NAMALWA (cell line): ENCODE data around the gene MARCHF9.
"Not testable (repeated sequence)": the region's sequence is repeated elsewhere in the genome, so short reads cannot be mapped to it uniquely, and the experiment has no call there.

ENCODE experiments used
- DNase-seq: peaks from one replicate; pipeline ENCODE4 v3.0.0-alpha.2; 2015; ENCODE audit warnings: low spot score

MARCHF9 gene

GRCh38 chr12:57771236-57771872 lies 16.5 kb downstream of the MARCHF9 start:
- peak; percentile 96 for DNase-seq

GRCh38 chr12:57771873-57772428 lies 17.0 kb downstream of the MARCHF9 start, which contains the start of gene METTL1:
METTL1 (minus strand) TSS chr12:57772105; CDS start chr12:57772083, 22 bp downstream.
- peak; percentile 98 for DNase-seq

DNA sequence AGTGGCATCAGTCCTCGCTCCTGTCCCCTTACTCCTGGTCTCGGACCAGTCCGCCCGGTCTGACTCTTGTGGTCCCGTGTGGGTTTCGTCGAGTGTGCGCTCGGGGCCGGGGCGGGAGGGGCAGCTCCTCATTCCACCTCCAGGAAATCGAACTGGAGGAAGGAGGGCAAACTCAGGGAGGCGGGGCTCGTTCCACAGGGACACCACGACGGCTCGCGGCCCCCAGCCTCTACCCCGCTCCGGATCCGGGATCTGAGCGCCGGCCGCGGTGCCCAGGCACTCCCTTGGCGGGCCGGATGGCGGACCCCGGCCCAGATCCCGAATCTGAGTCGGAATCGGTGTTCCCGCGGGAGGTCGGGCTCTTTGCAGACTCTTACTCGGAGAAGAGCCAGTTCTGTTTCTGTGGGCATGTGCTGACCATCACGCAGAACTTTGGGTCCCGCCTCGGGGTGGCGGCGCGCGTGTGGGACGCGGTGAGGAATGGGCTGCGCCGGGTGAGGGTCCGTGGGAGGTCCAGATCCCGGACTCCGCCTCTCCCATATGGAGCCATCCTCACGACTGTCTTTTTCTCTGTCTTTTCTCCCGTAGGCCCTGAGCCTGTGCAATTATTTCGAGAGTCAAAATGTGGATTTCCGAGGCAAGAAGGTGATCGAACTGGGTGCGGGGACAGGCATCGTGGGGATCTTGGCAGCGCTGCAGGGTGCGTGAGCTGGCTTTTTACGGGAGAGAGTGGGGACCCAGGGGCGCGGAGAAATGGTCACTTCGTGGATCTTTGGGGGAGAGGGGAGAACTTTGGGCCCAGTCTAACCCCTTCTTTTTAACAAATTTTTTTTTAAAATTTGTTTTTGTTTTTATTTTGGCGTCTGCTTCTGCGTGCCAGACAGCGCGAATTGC lies 17.8 kb downstream of the MARCHF9 start, which contains the start of gene EEF1AKMT3:
Gene EEF1AKMT3 (plus strand): TSS at position 186 of the 894 bp plus-strand sequence. CDS start 111 bp downstream, at position 297.
- no peak for DNase-seq

DNA sequence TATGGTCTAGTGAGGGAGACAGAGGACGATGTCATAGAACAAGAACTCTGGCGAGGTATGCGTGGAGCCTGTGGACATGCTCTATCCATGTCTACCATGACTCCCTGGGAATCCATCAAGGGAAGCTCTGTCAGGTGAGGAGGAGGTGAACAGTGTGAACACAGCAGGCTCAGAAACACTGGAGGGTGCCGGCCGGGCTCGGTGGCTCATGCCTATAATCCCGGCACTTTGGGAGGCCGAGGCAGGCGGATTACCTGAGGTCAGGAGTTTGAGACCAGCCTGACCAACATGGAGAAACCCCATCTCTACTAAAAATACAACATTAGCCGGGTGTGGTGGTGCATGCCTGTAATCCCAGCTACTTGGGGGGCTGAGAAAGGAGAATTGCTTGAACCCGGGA lies 19.7 kb downstream of the MARCHF9 start:
- DNase-seq = not testable (repeated sequence)

DNA sequence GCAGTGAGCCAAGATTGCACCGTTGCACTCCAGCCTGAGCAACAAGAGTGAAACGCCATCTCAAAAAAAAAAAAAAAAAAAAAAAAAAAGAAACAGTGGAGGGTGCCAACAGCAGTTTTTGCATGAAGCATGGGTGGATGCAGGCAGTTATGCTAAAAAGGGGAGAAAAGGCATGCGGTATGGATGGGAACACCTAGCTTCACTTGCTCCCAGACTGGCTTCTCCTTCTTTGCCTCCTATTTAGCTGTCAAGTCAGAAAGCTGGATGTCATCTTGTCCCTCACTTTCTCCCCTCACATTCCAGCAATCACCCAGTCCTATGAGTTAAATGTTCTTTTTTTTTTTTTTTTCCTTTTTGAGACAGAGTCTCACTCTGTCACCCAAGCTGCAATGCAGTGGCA lies 20.1 kb downstream of the MARCHF9 start:
- DNase-seq = no peak

- DNase-seq = peak; percentile 57
Measured at GRCh38 chr12:57775563-57776246, 20.8 kb downstream of the MARCHF9 start.

- no peak for DNase-seq
Measured at GRCh38 chr12:57776247-57776587, 21.3 kb downstream of the MARCHF9 start.

GRCh38 chr12:57777367-57777766 lies 22.5 kb downstream of the MARCHF9 start:
- DNase-seq = no peak

- DNase-seq = no peak
Measured at GRCh38 chr12:57777911-57778310, 23.0 kb downstream of the MARCHF9 start.

GRCh38 chr12:57779736-57780135 lies 24.8 kb downstream of the MARCHF9 start:
- no peak for DNase-seq

DNA sequence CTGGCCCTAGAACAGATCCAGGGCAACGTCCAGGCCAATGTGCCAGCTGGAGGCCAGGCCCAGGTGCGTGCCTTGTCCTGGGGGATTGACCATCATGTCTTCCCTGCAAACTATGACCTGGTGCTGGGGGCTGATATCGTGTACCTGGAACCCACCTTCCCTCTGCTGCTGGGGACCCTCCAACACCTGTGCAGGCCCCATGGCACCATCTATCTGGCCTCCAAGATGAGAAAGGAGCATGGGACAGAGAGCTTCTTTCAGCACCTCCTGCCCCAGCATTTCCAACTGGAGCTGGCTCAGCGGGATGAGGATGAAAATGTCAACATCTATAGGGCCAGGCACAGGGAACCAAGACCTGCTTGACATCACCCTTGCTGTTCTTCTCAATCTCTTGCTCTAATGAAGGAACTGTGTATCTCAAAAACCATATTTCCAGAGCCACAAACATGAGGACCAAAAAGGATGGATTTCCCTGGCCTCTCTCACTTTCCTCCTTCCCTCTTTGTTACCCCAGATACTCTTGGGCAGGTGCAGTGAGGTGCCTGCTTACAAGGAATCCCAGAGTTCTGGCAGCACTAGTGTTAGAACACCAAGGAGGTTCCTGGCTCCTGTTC lies 25.5 kb downstream of the MARCHF9 start:
- DNase-seq = no peak

DNA sequence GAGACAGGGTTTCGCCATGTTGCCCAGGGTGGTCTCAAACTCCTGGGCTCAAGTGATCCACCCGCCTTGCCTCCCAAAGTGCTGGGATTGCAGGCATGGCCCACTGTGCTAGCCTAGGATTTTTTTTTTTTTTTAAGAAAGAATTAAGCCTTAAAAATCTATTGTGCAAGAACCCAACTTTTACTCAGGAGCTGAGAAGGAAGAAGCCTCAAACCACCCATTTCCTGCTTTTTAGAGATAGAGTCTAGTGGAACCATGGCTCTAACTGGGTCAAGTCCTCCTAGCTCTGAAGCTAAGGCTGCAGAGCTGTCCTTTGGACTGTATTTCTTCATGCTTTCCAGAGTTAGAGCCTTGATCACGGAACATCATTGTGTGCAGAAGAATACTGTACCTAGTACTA lies 26.3 kb downstream of the MARCHF9 start:
- DNase-seq = no peak

DNA sequence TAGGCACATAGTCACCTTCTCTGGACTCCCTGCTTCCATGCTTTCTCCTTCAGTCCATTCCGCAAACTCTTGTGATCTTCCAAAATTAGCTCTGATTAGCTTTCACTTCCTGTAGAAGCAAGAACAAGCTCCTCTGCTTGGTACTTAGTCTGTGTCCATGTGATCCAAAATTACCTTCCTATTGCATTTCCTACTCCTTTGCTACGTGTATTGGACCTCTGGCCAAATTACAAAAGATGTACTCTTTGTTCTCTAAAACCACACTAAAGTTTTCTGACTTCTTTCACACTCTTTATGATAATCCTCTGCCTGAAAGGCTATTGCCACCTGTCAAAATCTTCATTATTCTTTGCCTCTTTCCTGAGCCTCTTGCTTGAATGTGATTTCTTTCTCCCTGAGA lies 26.9 kb downstream of the MARCHF9 start:
- DNase-seq = no peak

DNA sequence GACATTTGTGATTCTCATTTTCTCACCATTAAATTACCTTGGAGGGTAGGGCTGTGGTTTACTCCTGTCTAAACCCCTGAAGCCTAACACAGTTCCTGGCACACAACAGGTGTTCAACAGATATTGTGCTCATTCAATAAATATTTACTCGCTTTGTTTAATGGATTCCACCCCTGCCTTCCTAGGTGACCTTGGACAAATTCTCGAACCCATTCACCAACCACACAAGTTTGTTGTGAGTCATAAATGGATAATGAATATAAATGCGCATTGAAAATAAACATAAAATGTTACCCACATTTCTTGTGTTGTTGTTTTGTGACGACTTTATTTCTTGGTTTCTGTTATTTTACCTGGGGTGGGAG lies 27.3 kb downstream of the MARCHF9 start:
- DNase-seq = no peak

GRCh38 chr12:57782608-57783465 lies 27.9 kb downstream of the MARCHF9 start, which contains the start of gene TSFM:
TSFM (plus strand) TSS chr12:57782787; CDS start chr12:57782802, 15 bp downstream.
- peak; percentile 96 for DNase-seq

DNA sequence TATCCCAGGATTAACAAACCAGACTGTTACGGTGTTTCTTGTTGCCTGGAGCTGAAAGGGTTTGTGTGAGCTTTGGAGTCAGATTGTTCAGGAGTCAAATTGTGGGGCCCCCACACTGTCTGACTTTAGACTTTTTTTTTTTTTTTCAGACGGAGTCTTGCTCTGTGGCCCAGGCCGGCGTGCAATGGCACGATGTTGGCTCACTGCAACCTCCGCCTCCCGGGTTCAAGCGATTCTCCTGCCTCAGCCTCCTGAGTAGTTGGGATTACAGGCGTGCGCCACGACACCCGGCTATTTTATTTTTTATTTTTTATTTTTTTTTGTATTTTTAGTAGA lies 28.5 kb downstream of the MARCHF9 start:
- DNase-seq = no peak

DNA sequence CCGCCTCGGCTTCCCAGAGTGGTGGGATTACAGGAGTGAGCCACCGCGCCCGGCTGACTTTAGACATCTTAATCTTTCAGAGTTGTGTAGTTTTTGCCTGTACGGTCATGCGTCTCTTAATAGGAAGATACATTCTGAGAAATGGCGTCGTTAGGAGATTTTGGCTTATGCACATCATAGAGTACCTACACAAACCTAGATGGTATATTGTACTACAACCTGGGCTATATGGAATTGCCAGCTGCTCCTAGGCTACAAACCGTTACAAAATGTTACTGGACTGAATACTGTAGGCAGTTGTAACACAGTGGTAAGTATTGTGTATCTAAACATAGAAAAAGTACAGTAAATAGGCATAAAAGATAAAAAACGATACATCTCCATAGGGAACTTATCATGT lies 29.0 kb downstream of the MARCHF9 start:
- no peak for DNase-seq

GRCh38 chr12:57793920-57794319 lies 39.0 kb downstream of the MARCHF9 start:
- DNase-seq = no peak

GRCh38 chr12:57795354-57795753 lies 40.5 kb downstream of the MARCHF9 start:
- DNase-seq = no peak

DNA sequence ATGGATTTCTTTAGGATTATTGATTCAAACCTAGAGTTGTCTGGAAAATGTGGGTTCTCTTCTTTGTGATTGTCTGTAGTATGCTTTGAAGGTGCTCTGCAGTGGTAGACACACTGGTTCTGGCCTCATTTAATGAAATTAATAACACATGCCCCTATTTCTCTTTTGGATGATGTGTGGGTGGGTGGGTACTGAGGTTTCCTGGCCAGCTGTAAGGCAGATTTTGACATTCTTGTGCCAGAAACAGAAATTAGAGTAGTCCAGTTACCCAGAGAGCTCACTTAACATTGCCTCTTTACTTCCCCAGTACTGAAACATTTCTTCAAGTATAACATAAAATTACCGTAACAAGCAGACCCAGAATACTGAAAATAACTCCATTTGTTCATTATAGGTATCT lies 42.1 kb downstream of the MARCHF9 start:
- DNase-seq = no peak

DNA sequence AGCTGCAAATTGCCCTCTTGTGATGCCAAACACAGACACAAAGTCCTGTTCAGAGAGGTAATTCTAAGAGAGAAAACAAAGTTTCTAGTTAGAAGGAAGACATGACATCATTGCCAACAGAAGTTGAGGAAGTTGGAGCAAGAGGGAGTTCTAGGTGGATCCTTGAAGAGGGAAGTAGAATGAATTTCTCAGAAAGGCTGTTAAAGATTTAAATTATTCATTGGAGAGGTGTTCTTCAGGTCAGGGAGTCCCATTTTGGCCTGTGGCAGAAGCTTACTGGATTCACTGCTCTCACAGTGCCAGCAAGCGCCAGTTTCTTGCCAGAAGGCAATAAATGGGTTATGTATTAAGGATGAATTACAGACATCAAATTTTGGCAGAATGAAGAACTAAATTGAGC lies 43.0 kb downstream of the MARCHF9 start:
- no peak for DNase-seq
